Lung (tissue), 12 donors: ENCODE data around the gene MFSD1. TPM values are rescaled to one million over a fixed set of nuclear protein-coding genes. Genes with fewer than 3 reads are reported as not detected.

Experiments used
- ATAC-seq: fragments of 200-7000 bp; cut with Tn5 transposase; one replicate; pipeline ENCODE4 v1.9.1; 2020; ENCODE audit warnings: moderate number of reproducible peaks; ENCODE audit not compliant: insufficient read depth, low FRiP score
- DNase-seq, 3 donors: peaks; one replicate each; pipeline ENCODE4 v3.0.0-alpha.2; 2013 to 2017
- H3K27ac ChIP-seq, 2 donors: one replicate each; pipeline ENCODE4 v1.5.1; 2013; ENCODE audit warnings: mild to moderate bottlenecking in 2 of 2, moderate library complexity in 2 of 2, control low read depth in 1 of 2, inconsistent platforms in 1 of 2, low read depth in 1 of 2, low read length in 1 of 2
- H3K27me3 ChIP-seq, 3 donors: one replicate each; pipeline ENCODE4 v1.5.1; 2013; ENCODE audit warnings: low read length in 2 of 3; ENCODE audit not compliant: control insufficient read depth in 3 of 3, insufficient read depth in 3 of 3
- H3K36me3 ChIP-seq, 4 donors: one replicate each; pipeline ENCODE4 v1.5.1; 2013; ENCODE audit warnings: low read length in 4 of 4, mild to moderate bottlenecking in 1 of 4, moderate library complexity in 1 of 4; ENCODE audit not compliant: control insufficient read depth in 4 of 4, insufficient read depth in 4 of 4
- H3K4me1 ChIP-seq, 5 donors: one replicate each; pipeline ENCODE4 v1.5.1; 2013; ENCODE audit warnings: low read length in 5 of 5, mild to moderate bottlenecking in 2 of 5, moderate library complexity in 1 of 5; ENCODE audit not compliant: control insufficient read depth in 5 of 5, insufficient read depth in 5 of 5
- H3K4me3 ChIP-seq: one replicate; pipeline ENCODE4 v1.5.1; 2013; ENCODE audit warnings: mild to moderate bottlenecking, control low read depth, moderate library complexity
- H3K9ac ChIP-seq, 2 donors: one replicate each; pipeline ENCODE4 v1.5.1; 2013; ENCODE audit warnings: low read length in 2 of 2, control low read depth in 1 of 2; ENCODE audit not compliant: insufficient read depth in 1 of 2
- H3K9me3 ChIP-seq, 4 donors: one replicate each; pipeline ENCODE4 v1.5.1; 2013; ENCODE audit warnings: low read length in 3 of 4, mild to moderate bottlenecking in 1 of 4, moderate library complexity in 1 of 4; ENCODE audit not compliant: control insufficient read depth in 4 of 4, insufficient read depth in 3 of 4
- WGBS, 2 donors: extraction: QIAGEN DNeasy Blood & Tissue Kit; methylation state at CpG; one replicate each; pipeline ENCODE4 v1.1.7; 2013; 5-methylcytosine and 5-hydroxymethylcytosine counted together
- polyA plus RNA-seq, 2 donors: library from polyadenylated mRNA; stranded (reverse); fragments of 200-250 nt; gene quantifications; one replicate each; pipeline ENCODE4 v1.2.1, GENCODE V29; 2013
- total RNA-seq, 2 donors: library from RNA; depleted of rRNA in 1 of 2; stranded (reverse); fragments of >200 nt in 1 of 2; gene quantifications; one replicate each; pipeline ENCODE4 v1.2.1, GENCODE V29; 2014 to 2021
- TF ChIP-seq, protein P1 (sequence below): IDR thresholded peaks from 2 replicates; pipeline ENCODE4 v1.5.1; 2012; ENCODE audit warnings: mild to moderate bottlenecking; ENCODE audit errors: control extremely low read depth, extremely low read depth
- donor health status: control.
- donor health status: control.
- donor health status: Bipolar disorder and iron deficiency.
- donor health status: healthy.
- donor health status: DM: yes; HTN: yes; CAD: no.

The MFSD1 gene
- total and polyA plus RNA-seq, 4 donors = 25.8 to 143 (median 93.3) TPM

DNA sequence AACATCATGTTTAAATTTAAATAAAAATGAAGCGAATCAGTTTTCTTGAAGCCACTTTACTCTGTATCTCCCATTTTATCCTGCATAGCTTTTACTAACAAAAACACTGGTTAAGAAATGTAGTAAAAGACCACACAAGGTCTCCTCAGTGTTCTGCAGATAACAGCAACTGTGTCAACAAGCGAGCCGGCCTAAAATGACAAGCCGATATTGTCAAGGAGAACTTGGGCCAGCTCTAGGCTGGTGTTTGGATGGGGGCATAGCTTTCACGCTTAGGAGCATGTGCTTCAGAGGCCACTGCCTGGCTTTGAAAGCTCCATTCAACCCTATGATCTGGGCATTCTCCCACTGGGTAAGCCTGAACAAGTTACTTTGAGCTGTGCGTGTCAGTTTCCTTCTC, 38.1 kb downstream of the MFSD1 start:
- no peaks in the 10 kb centered on the region for H3K27me3 ChIP-seq
- peaks cover 0 to 4% (median 0%) of the 10 kb centered on the region in 5 donors for H3K4me1 ChIP-seq
- no peaks in the 10 kb centered on the region for H3K36me3 ChIP-seq
- ATAC-seq (no peak), DNase-seq (peak in 1 of 3 donors; percentile 7)
- H3K9me3 ChIP-seq = peaks cover 0 to 2% (median 0%) of the 10 kb centered on the region in 4 donors
- H3K27ac ChIP-seq = no peak overlapping the region
- no peak overlapping the region for H3K9ac ChIP-seq
- TF ChIP-seq, protein P1, sequence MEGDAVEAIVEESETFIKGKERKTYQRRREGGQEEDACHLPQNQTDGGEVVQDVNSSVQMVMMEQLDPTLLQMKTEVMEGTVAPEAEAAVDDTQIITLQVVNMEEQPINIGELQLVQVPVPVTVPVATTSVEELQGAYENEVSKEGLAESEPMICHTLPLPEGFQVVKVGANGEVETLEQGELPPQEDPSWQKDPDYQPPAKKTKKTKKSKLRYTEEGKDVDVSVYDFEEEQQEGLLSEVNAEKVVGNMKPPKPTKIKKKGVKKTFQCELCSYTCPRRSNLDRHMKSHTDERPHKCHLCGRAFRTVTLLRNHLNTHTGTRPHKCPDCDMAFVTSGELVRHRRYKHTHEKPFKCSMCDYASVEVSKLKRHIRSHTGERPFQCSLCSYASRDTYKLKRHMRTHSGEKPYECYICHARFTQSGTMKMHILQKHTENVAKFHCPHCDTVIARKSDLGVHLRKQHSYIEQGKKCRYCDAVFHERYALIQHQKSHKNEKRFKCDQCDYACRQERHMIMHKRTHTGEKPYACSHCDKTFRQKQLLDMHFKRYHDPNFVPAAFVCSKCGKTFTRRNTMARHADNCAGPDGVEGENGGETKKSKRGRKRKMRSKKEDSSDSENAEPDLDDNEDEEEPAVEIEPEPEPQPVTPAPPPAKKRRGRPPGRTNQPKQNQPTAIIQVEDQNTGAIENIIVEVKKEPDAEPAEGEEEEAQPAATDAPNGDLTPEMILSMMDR = no peak
- no peak overlapping the region for H3K4me3 ChIP-seq
- WGBS, 2 donors = 90 to 92% methylated on average over 6 of the region's 6 CpGs

DNA sequence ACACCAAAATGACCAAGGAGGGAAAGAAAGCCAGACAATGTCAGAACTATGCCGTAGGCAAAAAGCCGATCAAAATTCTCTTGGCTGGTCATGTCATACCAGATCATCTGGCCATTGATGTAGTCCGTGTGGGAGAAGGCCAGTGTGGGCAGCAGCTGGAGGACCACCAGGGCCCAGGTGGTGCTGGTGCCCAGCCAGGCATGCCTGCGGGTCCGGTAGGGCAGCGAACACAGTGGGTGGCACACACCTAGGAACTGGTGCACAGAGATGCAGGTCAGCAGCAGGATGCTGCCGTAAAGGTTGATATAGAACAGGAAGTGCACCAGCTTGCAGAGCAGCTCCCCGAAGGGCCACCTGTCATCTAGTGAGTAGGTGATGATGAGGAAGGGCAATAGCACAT, 39.5 kb downstream of the MFSD1 start:
- TF ChIP-seq, protein P1 = no peak
- Histone ChIP-seq H3K9ac (no peak overlapping the region), H3K4me3 (no peak overlapping the region), H3K4me1 (peaks cover 0 to 4% (median 0%) of the 10 kb centered on the region in 5 donors), H3K27me3 (no peaks in the 10 kb centered on the region), H3K27ac (no peak overlapping the region), H3K9me3 (peaks cover 0 to 2% (median 0%) of the 10 kb centered on the region in 4 donors), H3K36me3 (no peaks in the 10 kb centered on the region)
- WGBS, 2 donors = 91 to 96% methylated on average over 8 of the region's 8 CpGs
- DNase-seq = no peak
- ATAC-seq = no peak

DNA sequence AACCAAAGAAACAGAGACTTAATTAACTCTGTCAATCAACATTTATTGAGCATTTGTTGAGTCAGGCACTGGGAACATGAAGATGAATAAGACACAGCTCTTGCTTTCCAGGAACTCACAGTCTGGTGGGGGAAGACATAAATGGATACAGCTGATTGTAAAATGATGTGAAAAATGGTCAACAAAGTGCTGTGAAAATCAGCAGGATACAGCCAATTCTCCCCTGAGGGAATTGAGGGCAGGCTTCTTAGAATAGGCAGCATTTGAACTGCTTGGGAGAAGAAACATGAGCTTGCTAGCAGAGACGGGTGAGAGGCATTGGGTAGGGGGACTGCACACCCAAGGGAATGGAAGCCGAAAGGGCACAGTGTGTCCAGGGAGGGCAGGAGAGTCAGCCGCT, 41.1 kb downstream of the MFSD1 start:
- H3K9me3 ChIP-seq = peaks cover 0 to 2% (median 0%) of the 10 kb centered on the region in 4 donors
- no peak overlapping the region for H3K27ac ChIP-seq
- no peak overlapping the region for H3K9ac ChIP-seq
- H3K27me3 ChIP-seq = no peaks in the 10 kb centered on the region
- no peak overlapping the region for H3K4me3 ChIP-seq
- no peaks in the 10 kb centered on the region for H3K4me1 ChIP-seq
- no peak for ATAC-seq
- DNase-seq = no peak
- 74% methylated on average over 3 of the region's 3 CpGs for WGBS, 2 donors
- no peaks in the 10 kb centered on the region for H3K36me3 ChIP-seq
- TF ChIP-seq, protein P1 = no peak

DNA sequence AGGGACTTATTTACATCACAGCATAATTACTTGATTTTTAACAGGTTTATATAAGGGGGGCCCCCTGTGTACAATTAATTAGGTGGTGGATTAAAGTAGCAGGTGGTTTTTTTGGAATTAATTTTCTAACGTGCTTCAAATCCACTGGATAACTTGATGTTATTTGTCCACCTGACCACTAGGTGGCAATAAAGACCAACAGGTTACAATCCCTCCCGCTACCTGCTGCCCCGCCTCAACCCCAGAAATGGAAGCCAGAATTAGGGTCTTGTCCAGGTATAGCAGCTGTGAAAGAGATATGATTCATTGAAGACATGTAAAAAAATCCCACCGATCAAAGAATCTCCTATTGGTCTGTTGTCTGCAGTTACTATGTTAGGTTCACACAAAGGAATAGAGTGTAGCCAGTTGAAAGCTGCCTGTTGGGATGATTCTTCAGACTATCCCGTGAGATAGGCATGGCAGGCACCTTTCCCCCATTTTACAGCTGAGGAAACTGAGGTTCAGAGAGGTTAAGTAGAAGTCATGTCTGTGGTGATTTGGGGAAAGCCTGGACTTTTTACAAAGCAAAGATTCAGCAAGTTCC, 44.0 kb downstream of the MFSD1 start:
- Histone ChIP-seq H3K4me1 (no peaks in the 10 kb centered on the region), H3K27ac (no peak overlapping the region), H3K36me3 (no peaks in the 10 kb centered on the region), H3K9ac (no peak overlapping the region), H3K9me3 (peaks cover 0 to 2% (median 0%) of the 10 kb centered on the region in 4 donors), H3K27me3 (no peaks in the 10 kb centered on the region), H3K4me3 (no peak overlapping the region)
- peak in 2 of 3 donors; percentile 10 to 43 for DNase-seq
- TF ChIP-seq, protein P1 = peak; percentile 54
- ATAC-seq = peak; percentile 60
- 23 to 27% methylated on average over 5 of the region's 5 CpGs for WGBS, 2 donors
